ENCODE data around the gene MYMK.
"Not testable (repeated sequence)": the region's sequence is repeated elsewhere in the genome, so short reads cannot be mapped to it uniquely, and the experiment has no call there.

The MYMK gene

GRCh38 chr9:133569891-133570690 is 45.3 kb upstream of the MYMK start:
- DNase-seq (ENCODE audit: extremely low read depth, low read depth), result no peak
- H3K4me3 ChIP-seq (replicated peaks; ENCODE audit: low read depth, low read length), result no peak overlapping the region
- TF ChIP-seq CTCF (IDR thresholded peaks at IDR 0.05; ENCODE audit: low read depth, low read length, missing control alignments), result no peak

- DNase-seq (ENCODE audit: extremely low read depth, low read depth), result no peak
- H3K4me3 ChIP-seq (replicated peaks; ENCODE audit: low read depth, low read length), result no peak overlapping the region
- TF ChIP-seq CTCF (IDR thresholded peaks at IDR 0.05; ENCODE audit: low read depth, low read length, missing control alignments), result no peak
Observed at GRCh38 chr9:133569121-133569785, 44.5 kb upstream of the MYMK start.

GRCh38 chr9:133568186-133568585 is 43.4 kb upstream of the MYMK start:
- no peak for DNase-seq (ENCODE audit: extremely low read depth, low read depth)
- H3K4me3 ChIP-seq (replicated peaks; ENCODE audit: low read depth, low read length), result no peak overlapping the region
- TF ChIP-seq CTCF (IDR thresholded peaks at IDR 0.05; ENCODE audit: low read depth, low read length, missing control alignments), result no peak

GRCh38 chr9:133566817-133567216 is 42.1 kb upstream of the MYMK start:
- TF ChIP-seq CTCF (IDR thresholded peaks at IDR 0.05; ENCODE audit: low read depth, low read length, missing control alignments), result no peak
- H3K4me3 ChIP-seq (replicated peaks; ENCODE audit: low read depth, low read length), result no peak overlapping the region
- DNase-seq (ENCODE audit: extremely low read depth, low read depth), result no peak

- no peak for TF ChIP-seq CTCF (IDR thresholded peaks at IDR 0.05; ENCODE audit: low read depth, low read length, missing control alignments)
- DNase-seq (ENCODE audit: extremely low read depth, low read depth), result no peak
- H3K4me3 ChIP-seq (replicated peaks; ENCODE audit: low read depth, low read length), result no peak overlapping the region
Observed at GRCh38 chr9:133566382-133566781, 41.6 kb upstream of the MYMK start.

GRCh38 chr9:133564451-133565116 is 39.8 kb upstream of the MYMK start:
- no peak overlapping the region for H3K4me3 ChIP-seq (replicated peaks; ENCODE audit: low read depth, low read length)
- no peak for TF ChIP-seq CTCF (IDR thresholded peaks at IDR 0.05; ENCODE audit: low read depth, low read length, missing control alignments)

GRCh38 chr9:133563814-133564213 is 39.1 kb upstream of the MYMK start:
- not testable (repeated sequence) for DNase-seq (ENCODE audit: extremely low read depth, low read depth)

More at GRCh38 chr9:133564451-133565116, 39.8 kb upstream of the MYMK start:
- no peak for DNase-seq (ENCODE audit: extremely low read depth, low read depth)

More at GRCh38 chr9:133563814-133564213, 39.1 kb upstream of the MYMK start:
- not testable (repeated sequence) for H3K4me3 ChIP-seq (replicated peaks; ENCODE audit: low read depth, low read length)
